EH (cell line): ENCODE measurements around the gene FMO4.
"Not testable (repeated sequence)": the region's sequence is repeated elsewhere in the genome, so short reads cannot be mapped to it uniquely, and the experiment has no call there.

Experiments
- DNase-seq: peaks from one replicate; pipeline ENCODE4 v3.0.0-alpha.2; 2015; ENCODE audit warnings: low read depth

FMO4 gene

GRCh38 chr1:171389171-171389570 lies 75.2 kb downstream of the FMO4 start:
- peak; percentile 82 for DNase-seq

- not testable (repeated sequence) for DNase-seq
These were observed 76.8 kb downstream of the FMO4 start for GRCh38 chr1:171390740-171391139.
